Psoas muscle (tissue), 8 donors: ENCODE measurements around the gene MOB3A. TPM values are rescaled to one million over a fixed set of nuclear protein-coding genes. Genes with fewer than 3 reads are reported as not detected.

ENCODE experiments used
- ATAC-seq, 4 donors: fragments of 200-7000 bp; cut with Tn5 transposase; one replicate each; pipeline ENCODE4 v1.9.1; 2020; ENCODE audit warnings: moderate library complexity in 3 of 4, mild to moderate bottlenecking in 2 of 4
- DNase-seq, 2 donors: peaks; one replicate each; pipeline ENCODE4 v3.0.0-alpha.2; 2020
- H3K27ac ChIP-seq: fragments of 200-600 bp; one replicate; pipeline ENCODE4 v1.8.0; 2022
- H3K27me3 ChIP-seq, 3 donors: fragments of 200-600 bp in 1 of 3; one replicate each; pipeline versions ENCODE4 v1.6.1 to v1.8.0; 2013 to 2022; ENCODE audit warnings: low read length in 2 of 3, mild to moderate bottlenecking in 2 of 3, moderate library complexity in 1 of 3; ENCODE audit not compliant: insufficient read depth in 3 of 3
- H3K36me3 ChIP-seq, 2 donors: fragments of 200-600 bp in 1 of 2; one replicate each; pipeline versions ENCODE4 v1.6.1 to v1.8.0; 2013 to 2022; ENCODE audit warnings: low read depth in 1 of 2, mild to moderate bottlenecking in 1 of 2, moderate library complexity in 1 of 2; ENCODE audit not compliant: insufficient read depth in 1 of 2
- H3K4me1 ChIP-seq: fragments of 200-600 bp; one replicate; pipeline ENCODE4 v1.8.0; 2022
- H3K4me3 ChIP-seq: fragments of 200-600 bp; one replicate; pipeline ENCODE4 v1.8.0; 2022; ENCODE audit warnings: mild to moderate bottlenecking
- H3K9me3 ChIP-seq: fragments of 200-600 bp; one replicate; pipeline ENCODE4 v1.8.0; 2022
- CTCF ChIP-seq: fragments of 200-600 bp; IDR thresholded peaks from one replicate; pipeline ENCODE4 v1.8.0; 2022; ENCODE audit warnings: antibody characterized with exemption
- WGBS, 3 donors: extraction: QIAGEN DNeasy Blood & Tissue Kit; methylation state at CpG; one replicate each; pipeline versions ENCODE4 v1.1.6 to v1.1.7; 2013; 5-methylcytosine and 5-hydroxymethylcytosine counted together
- intact Hi-C, 2 donors: fragments of 100-400 bp; cut with DNase I; formaldehyde crosslinking; loops; one replicate each; pipeline versions ENCODE4 v1.11.0 to v1.14.2; 2022
- polyA plus RNA-seq, 3 donors: library from polyadenylated mRNA; stranded (reverse); fragments of 200-250 nt; gene quantifications; one replicate each; pipeline ENCODE4 v1.2.3, GENCODE V29; 2013
- total RNA-seq, 4 donors: library from RNA; stranded (reverse); fragmentation: NEBNext Ultra II Directional in 2 of 4; extraction: Animal tissue kit (Norgen Biotek cat#: 25700) in 2 of 4; gene quantifications; one replicate each; pipeline versions ENCODE4 v1.2.1 to v1.2.4, GENCODE V29; 2021 to 2023
- donor health status: healthy with polysubstance abuse.
- donor health status: DM: no; HTN: no; CAD: no; lungs with moderate emphysema.
- donor health status: Bipolar disorder and iron deficiency.
- donor health status: healthy.
- donor health status: DM: yes; HTN: yes; CAD: no.
- donor health status: DM: no; HTN: no; CAD: no.
- donor health status: DM: no; HTN: no; CAD: no.
- donor health status: DM: yes; HTN: yes; CAD: no.

MOB3A gene
- total and polyA plus RNA-seq, 7 donors: 8.3 to 19.8 (median 13.5) TPM

- H3K27me3 ChIP-seq: no peaks in the 10 kb centered on the region
- no peak overlapping the region for H3K4me3 ChIP-seq
- H3K4me1 ChIP-seq: no peaks in the 10 kb centered on the region
- H3K36me3 ChIP-seq: peaks cover 2 to 78% of the 10 kb centered on the region in 2 donors
- peak in 1 of 4 donors; percentile 10 for ATAC-seq
- H3K9me3 ChIP-seq: no peaks in the 10 kb centered on the region
- intact Hi-C loops: loop anchor here in 1 of 2 donors (5.0 kb wide), 1 partner anchor 153 kb away; no protein-coding TSS in a partner anchor
- no peak overlapping the region for H3K27ac ChIP-seq
- TF ChIP-seq CTCF: no peak
- no peak for DNase-seq
- 84 to 88% (median 87%) methylated on average over 23 of the region's 23 CpGs for WGBS, 3 donors
Observed at GRCh38 chr19:2079865-2080301, 16.2 kb downstream of the MOB3A start.

- Histone ChIP-seq H3K9me3 (no peaks in the 10 kb centered on the region), H3K27ac (no peak overlapping the region), H3K4me1 (no peaks in the 10 kb centered on the region), H3K36me3 (peaks cover 2 to 82% of the 10 kb centered on the region in 2 donors), H3K4me3 (no peak overlapping the region), H3K27me3 (no peaks in the 10 kb centered on the region)
- ATAC-seq (no peak), DNase-seq (peak in 1 of 2 donors; percentile 48)
- intact Hi-C loops: loop anchor here in 1 of 2 donors (5.0 kb wide), 1 partner anchor 152 kb away; no protein-coding TSS in a partner anchor
- WGBS, 3 donors: 91 to 92% (median 91%) methylated on average over 32 of the region's 32 CpGs
- TF ChIP-seq CTCF: no peak
Observed at GRCh38 chr19:2079076-2079864, 16.9 kb downstream of the MOB3A start.

- no peaks in the 10 kb centered on the region for H3K9me3 ChIP-seq
- no peak overlapping the region for H3K4me3 ChIP-seq
- intact Hi-C loops: loop anchor here in 1 of 2 donors (5.0 kb wide), 1 partner anchor 151 kb away; no protein-coding TSS in a partner anchor
- no peaks in the 10 kb centered on the region for H3K4me1 ChIP-seq
- 95 to 97% (median 95%) methylated on average over 44 of the region's 44 CpGs for WGBS, 3 donors
- ATAC-seq: no peak
- TF ChIP-seq CTCF: no peak
- no peak overlapping the region for H3K27ac ChIP-seq
- peak in 1 of 2 donors; percentile 44 for DNase-seq
- peaks cover 2 to 87% of the 10 kb centered on the region in 2 donors for H3K36me3 ChIP-seq
- no peaks in the 10 kb centered on the region for H3K27me3 ChIP-seq
Observed at GRCh38 chr19:2077833-2078619, 18.1 kb downstream of the MOB3A start.

- ATAC-seq (no peak), DNase-seq (no peak)
- TF ChIP-seq CTCF: no peak
- no peaks in the 10 kb centered on the region for H3K27me3 ChIP-seq
- no peaks in the 10 kb centered on the region for H3K9me3 ChIP-seq
- H3K4me3 ChIP-seq: no peak overlapping the region
- no peak overlapping the region for H3K27ac ChIP-seq
- peaks cover 2 to 88% of the 10 kb centered on the region in 2 donors for H3K36me3 ChIP-seq
- intact Hi-C loops: loop anchor here in 1 of 2 donors (5.0 kb wide), 1 partner anchor 150 kb away; no protein-coding TSS in a partner anchor
- 91 to 96% (median 93%) methylated on average over 7 of the region's 7 CpGs for WGBS, 3 donors
- no peaks in the 10 kb centered on the region for H3K4me1 ChIP-seq
Observed at GRCh38 chr19:2077398-2077797, 18.7 kb downstream of the MOB3A start.
